ENCODE data around the gene DIP2A.

GRCh38 chr21:46507562-46507961 lies 48.9 kb downstream of the DIP2A start:
- TF ChIP-seq CTCF (IDR thresholded peaks at IDR 0.05) (no peak), SIN3A (IDR thresholded peaks at IDR 0.05; ENCODE audit: borderline replicate concordance, insufficient read depth, low read depth, low read length) (no peak), POLR2AphosphoS5 (IDR thresholded peaks at IDR 0.05; ENCODE audit: low read depth, low read length) (no peak)
